Ishikawa (cell line): ENCODE measurements around the gene MTCP1.

Experiments
- CEBPB ChIP-seq: IDR thresholded peaks from 2 replicates; pipeline ENCODE4 v1.6.1; 2012
- CREB1 ChIP-seq: IDR thresholded peaks from 2 replicates; pipeline ENCODE4 v1.6.1; 2012; ENCODE audit warnings: low read depth
- EGR1 ChIP-seq: IDR thresholded peaks from 2 replicates; pipeline ENCODE4 v1.6.1; 2012
- EP300 ChIP-seq: IDR thresholded peaks from 2 replicates; pipeline ENCODE4 v1.6.1; 2012; ENCODE audit warnings: borderline replicate concordance
- FOXM1 ChIP-seq: IDR thresholded peaks from 2 replicates; pipeline ENCODE4 v1.6.1; 2012; ENCODE audit warnings: low read depth, borderline replicate concordance
- MAX ChIP-seq: IDR thresholded peaks from 2 replicates; pipeline ENCODE4 v1.6.1; 2012
- NFIC ChIP-seq: IDR thresholded peaks from 2 replicates; pipeline ENCODE4 v1.6.1; 2012
- RAD21 ChIP-seq: IDR thresholded peaks from 2 replicates; pipeline ENCODE4 v1.6.1; 2012; ENCODE audit warnings: low read depth
- REST ChIP-seq: IDR thresholded peaks from 2 replicates; pipeline ENCODE4 v1.6.1; 2012; ENCODE audit warnings: low read depth, mild to moderate bottlenecking
- TAF1 ChIP-seq: IDR thresholded peaks from 2 replicates; pipeline ENCODE4 v1.6.1; 2012; ENCODE audit warnings: low read depth, mild to moderate bottlenecking
- TCF12 ChIP-seq: IDR thresholded peaks from 2 replicates; pipeline ENCODE4 v1.6.1; 2012; ENCODE audit warnings: low read depth
- TEAD4 ChIP-seq: IDR thresholded peaks from 2 replicates; pipeline ENCODE4 v1.6.1; 2012
- USF1 ChIP-seq: IDR thresholded peaks from 2 replicates; pipeline ENCODE4 v1.6.1; 2012
- YY1 ChIP-seq: IDR thresholded peaks from 2 replicates; pipeline ENCODE4 v1.6.1; 2012; ENCODE audit warnings: low read depth
- ZBTB7A ChIP-seq: IDR thresholded peaks from 2 replicates; pipeline ENCODE4 v1.6.1; 2012; ENCODE audit warnings: low read depth

MTCP1 gene

GRCh38 chrX:155070975-155071693 lies at the start of gene MTCP1, which contains the start of the genes BRCC3 and CMC4:
Gene MTCP1 (minus strand): TSS chrX:155071136. CDS start chrX:155066010, 5,126 bp downstream.
Gene BRCC3 (plus strand): TSS chrX:155071508. CDS start chrX:155071528, 20 bp downstream.
Gene CMC4 (minus strand): TSS chrX:155071136. CDS start chrX:155064023, 7,113 bp downstream.
- TF ChIP-seq EGR1 (peak; percentile 66), YY1 (peak; percentile 93), MAX (0 out of 2 replicates have a peak, but pooled peaks have one; percentile 17), REST (no peak), TAF1 (peak; percentile 82), CREB1 (no peak), EP300 (no peak), USF1 (no peak), RAD21 (no peak)

- TF ChIP-seq EGR1 (no peak), TEAD4 (no peak), YY1 (no peak), CREB1 (no peak), REST (no peak), USF1 (no peak), RAD21 (no peak), EP300 (no peak), NFIC (no peak), CEBPB (no peak), FOXM1 (no peak), ZBTB7A (no peak), MAX (no peak)
These were observed 44.4 kb upstream of the MTCP1 start for GRCh38 chrX:155115174-155115819.

GRCh38 chrX:155113097-155113496 lies 42.2 kb upstream of the MTCP1 start:
- TF ChIP-seq TAF1, result no peak
- TF ChIP-seq RAD21, result no peak
- TF ChIP-seq REST, result no peak
- no peak for TF ChIP-seq MAX
- TF ChIP-seq EGR1, result no peak
- no peak for TF ChIP-seq EP300
- TF ChIP-seq ZBTB7A, result no peak
- no peak for TF ChIP-seq CREB1
- no peak for TF ChIP-seq NFIC
- no peak for TF ChIP-seq TEAD4
- no peak for TF ChIP-seq YY1
- no peak for TF ChIP-seq FOXM1
- no peak for TF ChIP-seq USF1
- no peak for TF ChIP-seq CEBPB
- no peak for TF ChIP-seq TCF12
